NOMO-1 treated with dmso at 0.1 percent for 144 hours (cell line): ENCODE measurements around the gene UFD1.

Source experiments
- DNase-seq: peaks from one replicate; lab custom pipeline; 2025; ENCODE audit not compliant: unreplicated experiment; lab: John Stamatoyannopoulos, UW

The UFD1 gene

GRCh38 chr22:19516378-19517170, 37.6 kb upstream of the UFD1 start:
- DNase-seq, result no peak

GRCh38 chr22:19515654-19516377, 36.8 kb upstream of the UFD1 start:
- no peak for DNase-seq

- no peak for DNase-seq
Measured at GRCh38 chr22:19514831-19515565, 36.0 kb upstream of the UFD1 start.

- DNase-seq, result no peak
Measured at GRCh38 chr22:19513823-19514222, 34.8 kb upstream of the UFD1 start.

GRCh38 chr22:19510919-19511341, 31.9 kb upstream of the UFD1 start:
- no peak for DNase-seq

- DNase-seq, result no peak
Measured at GRCh38 chr22:19509923-19510322, 30.9 kb upstream of the UFD1 start.

- no peak for DNase-seq
Measured at GRCh38 chr22:19509191-19509590, 30.2 kb upstream of the UFD1 start.

GRCh38 chr22:19508024-19508776, 29.2 kb upstream of the UFD1 start:
- DNase-seq, result no peak

GRCh38 chr22:19507534-19507861, 28.5 kb upstream of the UFD1 start:
- no peak for DNase-seq

GRCh38 chr22:19506212-19506611, 27.2 kb upstream of the UFD1 start:
- no peak for DNase-seq

GRCh38 chr22:19505735-19506126, 26.7 kb upstream of the UFD1 start:
- no peak for DNase-seq

GRCh38 chr22:19504900-19505734, 26.1 kb upstream of the UFD1 start:
- DNase-seq, result no peak

GRCh38 chr22:19503869-19504268, 24.9 kb upstream of the UFD1 start:
- no peak for DNase-seq

GRCh38 chr22:19503367-19503766, 24.4 kb upstream of the UFD1 start:
- DNase-seq, result no peak

GRCh38 chr22:19501897-19502447, 23.0 kb upstream of the UFD1 start:
- no peak for DNase-seq

- no peak for DNase-seq
Measured at GRCh38 chr22:19499880-19500242, 20.9 kb upstream of the UFD1 start.

- no peak for DNase-seq
Measured at GRCh38 chr22:19499236-19499879, 20.4 kb upstream of the UFD1 start.

- no peak for DNase-seq
Measured at GRCh38 chr22:19498866-19499190, 19.8 kb upstream of the UFD1 start.

GRCh38 chr22:19498154-19498865, 19.3 kb upstream of the UFD1 start:
- no peak for DNase-seq
